GM19467 (cell line): ENCODE results near the gene SMIM23.

ENCODE experiments used
- ATAC-seq: cut with Tn5 transposase; IDR thresholded peaks from one replicate; pipeline ENCODE4 v1.9.1; 2021; ENCODE audit warnings: mild to moderate bottlenecking, moderate library complexity; ENCODE audit not compliant: unreplicated experiment

Gene SMIM23

GRCh38 chr5:171813270-171813669 lies 27.7 kb downstream of the SMIM23 start:
- ATAC-seq, result no peak

- no peak for ATAC-seq
These were observed 28.3 kb downstream of the SMIM23 start for GRCh38 chr5:171813813-171814490.

- no peak for ATAC-seq
These were observed 31.0 kb downstream of the SMIM23 start for GRCh38 chr5:171816666-171817065.

- no peak for ATAC-seq
These were observed 34.9 kb downstream of the SMIM23 start for GRCh38 chr5:171820561-171820960.

GRCh38 chr5:171821286-171821685 lies 35.7 kb downstream of the SMIM23 start:
- no peak for ATAC-seq

GRCh38 chr5:171823269-171823668 lies 37.7 kb downstream of the SMIM23 start:
- no peak for ATAC-seq

- ATAC-seq, result no peak
These were observed 39.4 kb downstream of the SMIM23 start for GRCh38 chr5:171825051-171825450.

- no peak for ATAC-seq
These were observed 40.5 kb downstream of the SMIM23 start for GRCh38 chr5:171826132-171826531.

- ATAC-seq, result no peak
These were observed 41.5 kb downstream of the SMIM23 start for GRCh38 chr5:171827162-171827561.

- ATAC-seq, result no peak
These were observed 45.1 kb downstream of the SMIM23 start for GRCh38 chr5:171830686-171831085.

- ATAC-seq, result no peak
These were observed 47.2 kb downstream of the SMIM23 start for GRCh38 chr5:171832775-171833174.

- no peak for ATAC-seq
These were observed 48.8 kb downstream of the SMIM23 start for GRCh38 chr5:171834461-171834860.

GRCh38 chr5:171835066-171835465 lies 49.4 kb downstream of the SMIM23 start:
- ATAC-seq, result no peak

GRCh38 chr5:171837522-171837921 lies 51.9 kb downstream of the SMIM23 start:
- ATAC-seq, result no peak

- no peak for ATAC-seq
These were observed 52.4 kb downstream of the SMIM23 start for GRCh38 chr5:171838066-171838465.

- ATAC-seq, result no peak
These were observed 53.5 kb downstream of the SMIM23 start for GRCh38 chr5:171839112-171839511.

GRCh38 chr5:171840066-171840465 lies 54.4 kb downstream of the SMIM23 start:
- ATAC-seq, result no peak
